Lung (tissue), 12 donors: Measurements from ENCODE around the gene CTSE. TPM values are rescaled to one million over a fixed set of nuclear protein-coding genes. Genes with fewer than 3 reads are reported as not detected.

Source experiments
- ATAC-seq: fragments of 200-7000 bp; cut with Tn5 transposase; one replicate; pipeline ENCODE4 v1.9.1; 2020; ENCODE audit warnings: moderate number of reproducible peaks; ENCODE audit not compliant: insufficient read depth, low FRiP score
- DNase-seq, 3 donors: peaks; one replicate each; pipeline ENCODE4 v3.0.0-alpha.2; 2013 to 2017
- H3K27ac ChIP-seq, 2 donors: one replicate each; pipeline ENCODE4 v1.5.1; 2013; ENCODE audit warnings: mild to moderate bottlenecking in 2 of 2, moderate library complexity in 2 of 2, control low read depth in 1 of 2, inconsistent platforms in 1 of 2, low read depth in 1 of 2, low read length in 1 of 2
- H3K27me3 ChIP-seq, 3 donors: one replicate each; pipeline ENCODE4 v1.5.1; 2013; ENCODE audit warnings: low read length in 2 of 3; ENCODE audit not compliant: control insufficient read depth in 3 of 3, insufficient read depth in 3 of 3
- H3K36me3 ChIP-seq, 4 donors: one replicate each; pipeline ENCODE4 v1.5.1; 2013; ENCODE audit warnings: low read length in 4 of 4, mild to moderate bottlenecking in 1 of 4, moderate library complexity in 1 of 4; ENCODE audit not compliant: control insufficient read depth in 4 of 4, insufficient read depth in 4 of 4
- H3K4me1 ChIP-seq, 5 donors: one replicate each; pipeline ENCODE4 v1.5.1; 2013; ENCODE audit warnings: low read length in 5 of 5, mild to moderate bottlenecking in 2 of 5, moderate library complexity in 1 of 5; ENCODE audit not compliant: control insufficient read depth in 5 of 5, insufficient read depth in 5 of 5
- H3K4me3 ChIP-seq: one replicate; pipeline ENCODE4 v1.5.1; 2013; ENCODE audit warnings: mild to moderate bottlenecking, control low read depth, moderate library complexity
- H3K9ac ChIP-seq, 2 donors: one replicate each; pipeline ENCODE4 v1.5.1; 2013; ENCODE audit warnings: low read length in 2 of 2, control low read depth in 1 of 2; ENCODE audit not compliant: insufficient read depth in 1 of 2
- H3K9me3 ChIP-seq, 4 donors: one replicate each; pipeline ENCODE4 v1.5.1; 2013; ENCODE audit warnings: low read length in 3 of 4, mild to moderate bottlenecking in 1 of 4, moderate library complexity in 1 of 4; ENCODE audit not compliant: control insufficient read depth in 4 of 4, insufficient read depth in 3 of 4
- CTCF ChIP-seq: IDR thresholded peaks from 2 replicates; pipeline ENCODE4 v1.5.1; 2012; ENCODE audit warnings: mild to moderate bottlenecking; ENCODE audit errors: control extremely low read depth, extremely low read depth
- WGBS, 2 donors: extraction: QIAGEN DNeasy Blood & Tissue Kit; methylation state at CpG; one replicate each; pipeline ENCODE4 v1.1.7; 2013; 5-methylcytosine and 5-hydroxymethylcytosine counted together
- polyA plus RNA-seq, 2 donors: library from polyadenylated mRNA; stranded (reverse); fragments of 200-250 nt; gene quantifications; one replicate each; pipeline ENCODE4 v1.2.1, GENCODE V29; 2013
- total RNA-seq, 2 donors: library from RNA; depleted of rRNA in 1 of 2; stranded (reverse); fragments of >200 nt in 1 of 2; gene quantifications; one replicate each; pipeline ENCODE4 v1.2.1, GENCODE V29; 2014 to 2021
- donor health status: control.
- donor health status: control.
- donor health status: Bipolar disorder and iron deficiency.
- donor health status: healthy.
- donor health status: DM: yes; HTN: yes; CAD: no.

Gene CTSE
- total and polyA plus RNA-seq, 4 donors = 14.6 to 189 (median 95.7) TPM

- Histone ChIP-seq H3K9me3 (no peaks in the 10 kb centered on the region), H3K36me3 (no peaks in the 10 kb centered on the region), H3K4me1 (peaks cover 0 to 13% (median 0%) of the 10 kb centered on the region in 5 donors), H3K27ac (no peak overlapping the region), H3K4me3 (no peak overlapping the region), H3K27me3 (no peaks in the 10 kb centered on the region), H3K9ac (no peak overlapping the region)
- TF ChIP-seq CTCF = no peak
- ATAC-seq (no peak), DNase-seq (peak in 1 of 3 donors; percentile 34)
- 65 to 82% methylated on average over 4 of the region's 4 CpGs for WGBS, 2 donors
Observed at GRCh38 chr1:205994346-205994745, 29.3 kb downstream of the CTSE start.

GRCh38 chr1:205993068-205993467 is 30.6 kb downstream of the CTSE start:
- DNase-seq (no peak), ATAC-seq (no peak)
- Histone ChIP-seq H3K4me3 (no peak overlapping the region), H3K9me3 (no peaks in the 10 kb centered on the region), H3K27ac (no peak overlapping the region), H3K27me3 (no peaks in the 10 kb centered on the region), H3K36me3 (no peaks in the 10 kb centered on the region), H3K4me1 (peaks cover 0 to 6% (median 0%) of the 10 kb centered on the region in 5 donors), H3K9ac (no peak overlapping the region)
- 38 to 92% methylated on average over 1 of the region's 1 CpG for WGBS, 2 donors
- TF ChIP-seq CTCF = no peak

GRCh38 chr1:205992218-205992882 is 31.3 kb downstream of the CTSE start:
- Histone ChIP-seq H3K9me3 (no peaks in the 10 kb centered on the region), H3K4me1 (peaks cover 0 to 6% (median 0%) of the 10 kb centered on the region in 5 donors), H3K9ac (no peak overlapping the region), H3K4me3 (no peak overlapping the region), H3K27me3 (no peaks in the 10 kb centered on the region), H3K27ac (no peak overlapping the region), H3K36me3 (no peaks in the 10 kb centered on the region)
- ATAC-seq (no peak), DNase-seq (no peak)
- no peak for TF ChIP-seq CTCF
- WGBS, 2 donors = 97% methylated on average over 14 of the region's 14 CpGs

GRCh38 chr1:205991237-205991636 is 32.5 kb downstream of the CTSE start:
- no peak overlapping the region for H3K4me3 ChIP-seq
- 84 to 86% methylated on average over 4 of the region's 4 CpGs for WGBS, 2 donors
- ATAC-seq (no peak), DNase-seq (no peak)
- no peaks in the 10 kb centered on the region for H3K27me3 ChIP-seq
- no peak for TF ChIP-seq CTCF
- no peaks in the 10 kb centered on the region for H3K9me3 ChIP-seq
- H3K27ac ChIP-seq = no peak overlapping the region
- H3K4me1 ChIP-seq = peaks cover 0 to 14% (median 0%) of the 10 kb centered on the region in 5 donors
- H3K9ac ChIP-seq = no peak overlapping the region
- H3K36me3 ChIP-seq = no peaks in the 10 kb centered on the region
